DOHH2 (cell line): ENCODE data around the gene PIGZ.

Source experiments
- EZH2phosphoT487 ChIP-seq: fragments of 200-600 bp; sonication (generic); IDR thresholded peaks from 2 replicates; pipeline ENCODE4 v1.6.1; 2017; ENCODE audit warnings: borderline replicate concordance, mild to moderate bottlenecking, antibody characterized with exemption, low read length, moderate library complexity, mixed read lengths
- TF ChIP-seq, protein P1 (sequence below): fragments of 200-600 bp; sonication (generic); IDR thresholded peaks from one replicate; pipeline ENCODE4 v1.5.1; 2014; ENCODE audit warnings: antibody characterized with exemption, mild to moderate bottlenecking, low read depth, low read length; ENCODE audit not compliant: poor library complexity, severe bottlenecking

DNA sequence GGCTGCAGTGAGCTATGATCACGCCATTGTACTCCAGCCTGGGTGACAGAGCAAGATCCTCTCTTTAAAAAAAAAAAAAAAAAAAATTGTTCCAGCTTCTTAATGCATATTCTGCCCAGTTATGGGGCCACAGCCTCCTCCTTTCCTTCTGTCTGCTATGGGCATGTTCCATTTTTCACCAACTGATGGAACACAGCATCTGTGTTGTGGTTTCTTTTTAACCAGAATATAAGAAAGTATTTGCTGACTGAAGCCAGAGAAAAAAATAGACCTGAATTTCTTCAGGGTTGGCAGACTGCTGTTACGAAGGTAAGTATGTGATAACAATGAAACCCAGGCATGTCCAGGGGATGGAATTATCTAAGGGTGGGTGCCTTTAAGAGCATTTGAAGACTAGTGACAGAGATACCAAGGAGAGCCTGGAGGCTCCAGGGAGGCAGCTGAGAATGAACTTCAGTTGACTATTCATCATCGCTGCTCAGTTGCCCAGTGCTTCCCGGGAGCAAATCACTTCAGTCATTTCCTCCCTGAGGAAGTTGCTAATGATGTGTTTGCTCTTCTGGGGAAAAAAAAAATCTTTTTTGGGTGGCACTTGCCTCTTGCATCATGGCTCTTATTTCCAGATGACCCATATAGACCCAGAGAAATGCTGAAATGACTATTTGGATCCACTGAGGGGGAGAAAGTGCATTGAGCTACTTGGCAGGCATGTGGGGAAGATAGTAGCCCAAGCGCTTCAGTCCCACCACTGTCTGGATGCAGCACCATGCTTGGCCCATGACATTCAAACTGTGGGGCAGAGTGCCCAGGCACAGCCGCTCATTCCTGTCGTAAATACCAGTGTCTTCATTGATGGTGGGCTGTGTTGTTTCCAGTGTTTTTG, 40.8 kb downstream of the PIGZ start:
- TF ChIP-seq, protein P1, sequence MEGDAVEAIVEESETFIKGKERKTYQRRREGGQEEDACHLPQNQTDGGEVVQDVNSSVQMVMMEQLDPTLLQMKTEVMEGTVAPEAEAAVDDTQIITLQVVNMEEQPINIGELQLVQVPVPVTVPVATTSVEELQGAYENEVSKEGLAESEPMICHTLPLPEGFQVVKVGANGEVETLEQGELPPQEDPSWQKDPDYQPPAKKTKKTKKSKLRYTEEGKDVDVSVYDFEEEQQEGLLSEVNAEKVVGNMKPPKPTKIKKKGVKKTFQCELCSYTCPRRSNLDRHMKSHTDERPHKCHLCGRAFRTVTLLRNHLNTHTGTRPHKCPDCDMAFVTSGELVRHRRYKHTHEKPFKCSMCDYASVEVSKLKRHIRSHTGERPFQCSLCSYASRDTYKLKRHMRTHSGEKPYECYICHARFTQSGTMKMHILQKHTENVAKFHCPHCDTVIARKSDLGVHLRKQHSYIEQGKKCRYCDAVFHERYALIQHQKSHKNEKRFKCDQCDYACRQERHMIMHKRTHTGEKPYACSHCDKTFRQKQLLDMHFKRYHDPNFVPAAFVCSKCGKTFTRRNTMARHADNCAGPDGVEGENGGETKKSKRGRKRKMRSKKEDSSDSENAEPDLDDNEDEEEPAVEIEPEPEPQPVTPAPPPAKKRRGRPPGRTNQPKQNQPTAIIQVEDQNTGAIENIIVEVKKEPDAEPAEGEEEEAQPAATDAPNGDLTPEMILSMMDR: no peak
- no peak for TF ChIP-seq EZH2phosphoT487
